Esophagus muscularis mucosa (tissue), 3 donors: ENCODE data around the gene VNN1.

Experiments used
- POLR2A ChIP-seq: fragments of 450-650 bp; IDR thresholded peaks from one replicate; pipeline ENCODE4 v1.6.1; 2017; ENCODE audit warnings: antibody characterized with exemption, moderate library complexity, mild to moderate bottlenecking, low read depth
- TF ChIP-seq, protein P1 (sequence below), 3 experiments: fragments of 200-600 bp in 2 of 3; fragments of 450-650 bp in 1 of 3; sonication (generic) in 2 of 3; IDR thresholded peaks; one replicate each; pipeline ENCODE4 v1.5.1; 2017 to 2019; ENCODE audit warnings: antibody characterized with exemption in 3 of 3, mild to moderate bottlenecking in 2 of 3, moderate library complexity in 1 of 3

DNA sequence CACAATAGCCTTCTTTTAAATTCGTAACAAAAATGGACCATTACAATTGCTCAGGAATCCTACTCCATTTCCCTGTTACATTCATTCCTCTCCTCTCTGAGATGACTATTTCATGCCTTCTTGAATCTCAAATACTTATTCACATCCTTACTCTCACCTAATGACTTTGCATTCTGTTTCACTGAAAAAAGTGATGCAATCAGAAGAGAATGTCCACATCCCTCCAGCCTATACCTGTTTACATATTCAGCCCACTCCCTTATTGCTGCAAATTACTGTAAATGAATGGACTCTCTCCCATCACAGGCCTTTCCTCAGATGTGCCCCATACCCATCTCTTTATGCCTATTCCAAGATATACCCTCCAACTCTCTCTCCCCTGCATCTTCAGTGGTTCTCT lies 63.4 kb downstream of the VNN1 start:
- TF ChIP-seq POLR2A = no peak
- TF ChIP-seq, protein P1, sequence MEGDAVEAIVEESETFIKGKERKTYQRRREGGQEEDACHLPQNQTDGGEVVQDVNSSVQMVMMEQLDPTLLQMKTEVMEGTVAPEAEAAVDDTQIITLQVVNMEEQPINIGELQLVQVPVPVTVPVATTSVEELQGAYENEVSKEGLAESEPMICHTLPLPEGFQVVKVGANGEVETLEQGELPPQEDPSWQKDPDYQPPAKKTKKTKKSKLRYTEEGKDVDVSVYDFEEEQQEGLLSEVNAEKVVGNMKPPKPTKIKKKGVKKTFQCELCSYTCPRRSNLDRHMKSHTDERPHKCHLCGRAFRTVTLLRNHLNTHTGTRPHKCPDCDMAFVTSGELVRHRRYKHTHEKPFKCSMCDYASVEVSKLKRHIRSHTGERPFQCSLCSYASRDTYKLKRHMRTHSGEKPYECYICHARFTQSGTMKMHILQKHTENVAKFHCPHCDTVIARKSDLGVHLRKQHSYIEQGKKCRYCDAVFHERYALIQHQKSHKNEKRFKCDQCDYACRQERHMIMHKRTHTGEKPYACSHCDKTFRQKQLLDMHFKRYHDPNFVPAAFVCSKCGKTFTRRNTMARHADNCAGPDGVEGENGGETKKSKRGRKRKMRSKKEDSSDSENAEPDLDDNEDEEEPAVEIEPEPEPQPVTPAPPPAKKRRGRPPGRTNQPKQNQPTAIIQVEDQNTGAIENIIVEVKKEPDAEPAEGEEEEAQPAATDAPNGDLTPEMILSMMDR (IDR thresholded peaks at IDR 0.05) = no peak
